K562 (cell line): ENCODE results near the gene DCUN1D1. TPM values are rescaled to one million over a fixed set of nuclear protein-coding genes. Genes with fewer than 3 reads are reported as not detected.
A peak's percentile ranks its signal among the peaks of the same experiment; 100 is the strongest.

Experiments used
- ARID4B ChIP-seq: sonication (generic); formaldehyde crosslinking; IDR thresholded peaks from 2 replicates; pipeline ENCODE4 v1.8.0; 2022; ENCODE audit warnings: mild to moderate bottlenecking, missing genetic modification reagents
- BRF1 ChIP-seq: IDR thresholded peaks from 3 replicates; pipeline ENCODE4 v1.6.1; 2011; ENCODE audit warnings: borderline replicate concordance, mild to moderate bottlenecking; ENCODE audit not compliant: insufficient read length; ENCODE audit errors: extremely low read depth
- CREB3L1 ChIP-seq: fragments of 450-650 bp; IDR thresholded peaks from 2 replicates; pipeline ENCODE4 v1.6.1; 2014; ENCODE audit warnings: low read depth, mild to moderate bottlenecking, moderate library complexity, borderline replicate concordance
- EZH2 ChIP-seq: IDR thresholded peaks from 2 replicates; pipeline ENCODE4 v1.6.1; 2012; ENCODE audit warnings: low read depth, mild to moderate bottlenecking, inconsistent platforms, low read length, borderline replicate concordance
- FOSL1 ChIP-seq: fragments of 200-800 bp; sonication (Bioruptor generic); conservative IDR thresholded peaks from 2 replicates; pipeline ENCODE4 v1.6.1; 2016; ENCODE audit warnings: missing genetic modification characterization, missing compliant biosample characterization
- GTF2B ChIP-seq: IDR thresholded peaks from 2 replicates; pipeline ENCODE4 v1.6.1; 2011; ENCODE audit not compliant: insufficient read length; ENCODE audit errors: extremely low read depth
- HMG20B ChIP-seq: fragments of 250-450 bp; sonication (Bioruptor Pico); IDR thresholded peaks from 2 replicates; pipeline ENCODE4 v1.5.0; 2021; ENCODE audit warnings: mild to moderate bottlenecking
- HMGN3 ChIP-seq: IDR thresholded peaks from 2 replicates; pipeline ENCODE4 v1.6.1; 2011; ENCODE audit warnings: borderline replicate concordance, low read depth, mild to moderate bottlenecking, mixed read lengths, low read length; ENCODE audit not compliant: insufficient read length; ENCODE audit errors: extremely low read depth
- HNRNPL ChIP-seq: fragments of 200-400 bp; formaldehyde crosslinking; IDR thresholded peaks from 2 replicates; pipeline ENCODE4 v1.6.1; 2017; ENCODE audit warnings: low read depth, mild to moderate bottlenecking, low read length
- KAT8 ChIP-seq: fragments of 450-650 bp; IDR thresholded peaks from 2 replicates; pipeline ENCODE4 v1.6.1; 2016; ENCODE audit warnings: low read depth, mild to moderate bottlenecking
- NCOA6 ChIP-seq: fragments of 450-650 bp; IDR thresholded peaks from 2 replicates; pipeline ENCODE4 v1.6.1; 2017; ENCODE audit warnings: mild to moderate bottlenecking
- NCOR1 ChIP-seq: fragments of 450-650 bp; IDR thresholded peaks from 2 replicates; pipeline ENCODE4 v1.6.1; 2016; ENCODE audit warnings: mild to moderate bottlenecking, moderate library complexity
- NR2F6 ChIP-seq: fragments of 450-650 bp; formaldehyde crosslinking; IDR thresholded peaks from 2 replicates; pipeline ENCODE4 v1.4.0; 2020; ENCODE audit warnings: mild to moderate bottlenecking
- POLR2A ChIP-seq: fragments of 450-650 bp; conservative IDR thresholded peaks from 2 replicates; pipeline ENCODE4 v1.6.1; 2016
- POLR2H ChIP-seq: IDR thresholded peaks from 2 replicates; pipeline ENCODE4 v1.6.1; 2016; ENCODE audit warnings: missing genetic modification characterization, low read depth, mild to moderate bottlenecking, control low read depth, missing compliant biosample characterization, moderate library complexity
- POLR3G ChIP-seq: IDR thresholded peaks from 2 replicates; pipeline ENCODE4 v1.6.1; 2011; ENCODE audit not compliant: insufficient read length, insufficient replicate concordance; ENCODE audit errors: extremely low read depth
- RCOR1 ChIP-seq, 2 experiments: IDR thresholded peaks; 2 replicates each; pipeline ENCODE4 v1.6.1; 2012; ENCODE audit warnings: low read depth in 2 of 2, low read length in 2 of 2, borderline replicate concordance in 1 of 2, improper control_type of control experiment in 1 of 2
- TEAD2 ChIP-seq: fragments of 450-650 bp; IDR thresholded peaks from 2 replicates; pipeline ENCODE4 v1.6.1; 2016; ENCODE audit warnings: missing genetic modification characterization, control low read depth, missing compliant biosample characterization
- ZNF224 ChIP-seq: sonication (generic); formaldehyde crosslinking; IDR thresholded peaks from 2 replicates; pipeline ENCODE4 v1.8.0; 2022; ENCODE audit warnings: mild to moderate bottlenecking, missing genetic modification reagents
- ZNF280B ChIP-seq: fragments of 250-450 bp; sonication (Bioruptor Pico); IDR thresholded peaks from 2 replicates; pipeline ENCODE4 v1.5.1; 2021; ENCODE audit warnings: mild to moderate bottlenecking
- ZNF551 ChIP-seq: fragments of 250-450 bp; sonication (Bioruptor Pico); IDR thresholded peaks from 2 replicates; pipeline ENCODE4 v1.5.0; 2021; ENCODE audit warnings: mild to moderate bottlenecking, moderate library complexity
- polyA plus RNA-seq, 8 experiments: library from polyadenylated mRNA; depleted of rRNA in 4 of 8; stranded (reverse) in 5 of 8; unstranded in 3 of 8; fragments of >200 nt; fragmentation: Nextera tagmentation in 2 of 8; fragmentation: Illumina TruSeq in 1 of 8; extraction: Ambion mirVana in 2 of 8; extraction: Trizol in 1 of 8; gene quantifications; 2 replicates each; pipeline versions ENCODE4 v1.2.1 to v1.2.3, GENCODE V29; 2011 to 2014; ENCODE audit warnings: inconsistent platforms in 1 of 8, missing spikeins in 1 of 8
- total RNA-seq, 7 experiments: library from RNA; depleted of rRNA in 6 of 7; stranded (reverse); fragments of >200 nt in 6 of 7; fragmentation: Illumina TruSeq in 2 of 7; extraction: Trizol in 2 of 7; gene quantifications; 2 replicates each; pipeline versions ENCODE4 v1.2.1 to v1.2.3, GENCODE V29; 2011 to 2021; ENCODE audit warnings: low replicate concordance in 1 of 7

Gene DCUN1D1
- total and polyA plus RNA-seq, 9 of the 15 experiments (the other 6 are each of a cell fraction or from before 2014, with no cell fraction given): 11.4 to 46.8 (median 28.2) TPM

- TF ChIP-seq CREB3L1 (peak; percentile 46; the same call in 1 of the 2 replicates), ZNF224 (no peak), TEAD2 (no peak; the same call in 1 of the 2 replicates), NCOA6 (no peak; the same call in 1 of the 2 replicates), FOSL1 (tag) (peak; percentile 94), EZH2 (no peak), GTF2B (no peak), ARID4B (CRISPR knock-in tag) (no peak; the same call in 1 of the 2 replicates), HNRNPL (no peak), ZNF280B (CRISPR knock-in tag) (no peak), NCOR1 (peak; percentile 93), BRF1 (no peak), HMG20B (CRISPR knock-in tag) (no peak), KAT8 (no peak), POLR2H (no peak), POLR2A (peak; percentile 64), HMGN3 (no peak), RCOR1 (IDR thresholded peaks at IDR 0.05; ENCODE audit: borderline replicate concordance in 1 of 2, low read depth in 2 of 2, low read length in 2 of 2) (peak in 1 of 2 experiments; percentile 91; a peak in 3 of 4 replicates), ZNF551 (CRISPR knock-in tag) (no peak), POLR3G (no peak), NR2F6 (CRISPR knock-in tag) (no peak)
These were observed 59.7 kb downstream of the DCUN1D1 start (continued) for GRCh38 chr3:182920515-182921084.
